HG03342 (cell line): ENCODE data around the gene POMT2.

Experiments
- ATAC-seq: cut with Tn5 transposase; IDR thresholded peaks from one replicate; pipeline ENCODE4 v1.9.1; 2021; ENCODE audit warnings: mild to moderate bottlenecking, moderate library complexity; ENCODE audit not compliant: unreplicated experiment

The POMT2 gene

DNA sequence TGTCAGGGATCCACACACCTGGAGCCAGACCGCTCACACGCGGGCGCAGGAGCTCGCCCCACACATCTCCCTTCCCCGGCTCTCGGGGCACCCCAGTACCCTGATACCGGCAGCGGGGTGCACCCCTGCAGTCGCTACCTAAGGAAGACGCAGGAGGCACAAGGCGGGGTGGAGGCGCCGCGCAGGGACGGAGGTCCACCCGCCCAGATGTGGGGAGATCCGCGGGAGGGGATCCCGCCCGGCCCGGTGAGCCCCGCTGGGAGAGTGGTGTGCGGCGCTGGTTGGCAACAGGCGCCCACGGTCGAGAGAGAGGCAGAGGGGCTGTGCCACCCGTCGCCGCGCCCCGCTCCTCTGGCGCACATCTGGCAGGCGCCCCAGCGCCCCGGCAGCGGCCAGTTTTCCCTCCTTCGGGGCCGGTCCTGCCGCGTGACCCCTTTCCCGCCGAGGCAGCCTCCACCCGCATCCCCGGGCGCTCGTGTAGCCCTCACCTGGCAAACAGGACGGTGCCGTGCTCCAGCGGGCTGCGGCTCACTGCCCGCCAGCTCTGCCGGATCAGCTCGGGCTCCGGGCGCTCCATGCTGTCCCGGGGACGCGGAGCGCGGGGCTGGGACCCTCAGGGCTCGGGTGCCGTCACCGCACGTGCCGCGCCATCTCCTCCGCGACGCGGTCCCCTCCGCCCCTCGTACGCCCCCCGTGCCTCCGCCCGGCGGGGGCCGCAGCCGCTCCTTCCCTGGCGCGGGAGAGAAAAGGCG is 50.1 kb downstream of the POMT2 start:
- ATAC-seq, result no peak

DNA sequence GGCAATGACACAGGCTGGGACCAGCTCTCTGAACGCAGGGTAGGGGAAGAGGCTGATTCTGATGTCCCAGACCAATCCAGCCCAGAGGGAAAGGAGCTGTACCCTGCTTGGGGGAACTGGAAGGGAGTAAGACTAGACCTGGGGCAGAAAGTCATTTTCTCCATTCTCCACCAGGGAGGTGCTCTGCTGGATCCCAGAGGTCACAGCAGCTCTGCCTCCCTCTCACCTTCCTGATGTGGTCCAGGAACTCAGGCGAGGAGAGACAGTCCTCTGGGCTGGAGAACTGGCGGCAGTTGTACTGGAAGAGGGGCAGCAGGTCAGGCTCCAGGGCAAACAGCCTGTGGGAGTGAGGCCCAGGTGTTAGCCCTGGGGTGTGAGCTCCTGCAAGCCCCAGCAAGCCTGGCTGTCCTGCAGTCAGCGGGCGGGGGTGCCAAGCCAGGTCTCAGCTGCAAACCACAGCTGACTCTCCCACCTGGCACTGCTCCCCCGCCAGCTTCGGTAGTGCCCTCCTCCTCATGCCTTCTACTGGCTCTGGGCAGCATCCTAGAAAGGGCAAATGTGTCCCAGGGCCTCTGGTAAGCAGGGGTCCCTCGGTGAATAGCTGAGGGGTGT is 51.6 kb downstream of the POMT2 start:
- ATAC-seq, result no peak

DNA sequence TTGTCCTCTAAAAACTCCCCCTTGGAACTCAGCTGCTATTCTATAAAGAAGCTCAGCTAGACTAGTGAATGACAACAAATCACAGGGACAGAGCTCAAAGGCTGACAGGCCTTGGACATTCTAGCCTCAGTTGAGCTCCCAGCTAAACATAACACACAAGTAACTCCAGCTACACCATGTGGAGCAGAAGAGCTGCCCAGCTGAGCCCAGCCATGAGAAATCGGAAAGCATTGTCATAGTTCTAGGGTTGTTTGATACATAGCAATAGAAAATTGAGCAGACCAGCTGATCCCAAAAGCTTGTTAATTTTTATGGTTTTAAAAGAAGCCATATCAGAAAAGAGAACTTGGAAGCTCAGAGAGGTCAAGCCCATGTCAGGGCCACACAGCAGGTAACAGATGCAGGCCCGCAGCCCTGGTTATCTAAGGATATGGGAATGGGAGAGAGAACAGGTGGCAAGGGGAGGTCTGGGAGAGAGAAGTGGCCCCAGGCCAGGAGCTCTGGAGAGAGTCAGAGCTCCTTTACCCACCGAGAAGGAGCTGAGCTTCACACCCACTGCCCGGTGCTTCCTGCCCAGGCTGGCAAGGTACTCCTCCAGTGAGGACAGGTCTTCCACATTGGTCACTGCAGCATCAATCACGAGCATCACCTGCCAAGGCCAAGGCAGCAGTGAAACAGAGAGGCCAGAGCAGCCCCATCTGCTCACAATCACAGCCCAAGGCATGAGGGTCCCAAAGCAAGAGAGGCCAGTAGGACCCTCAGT is 52.6 kb downstream of the POMT2 start:
- no peak for ATAC-seq

DNA sequence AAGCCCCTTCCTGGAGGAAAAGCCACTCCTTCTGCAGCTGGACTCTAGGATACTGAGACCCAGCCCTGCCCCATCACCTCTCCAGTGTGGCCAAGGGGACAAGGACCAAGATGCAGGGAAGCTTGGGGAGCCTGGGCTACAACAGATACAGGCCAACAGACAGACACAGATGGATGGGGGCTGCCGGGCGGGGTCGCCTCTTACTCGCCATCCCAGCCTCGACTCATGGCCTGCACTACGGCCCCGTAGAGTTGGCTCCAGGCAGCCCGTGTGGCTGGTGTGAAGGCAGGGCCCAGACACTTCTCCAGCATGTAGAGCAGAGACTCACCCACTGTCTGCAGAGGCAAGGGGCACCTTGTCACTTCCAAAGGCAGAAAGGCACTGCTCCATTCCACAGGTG is 54.3 kb downstream of the POMT2 start:
- no peak for ATAC-seq

DNA sequence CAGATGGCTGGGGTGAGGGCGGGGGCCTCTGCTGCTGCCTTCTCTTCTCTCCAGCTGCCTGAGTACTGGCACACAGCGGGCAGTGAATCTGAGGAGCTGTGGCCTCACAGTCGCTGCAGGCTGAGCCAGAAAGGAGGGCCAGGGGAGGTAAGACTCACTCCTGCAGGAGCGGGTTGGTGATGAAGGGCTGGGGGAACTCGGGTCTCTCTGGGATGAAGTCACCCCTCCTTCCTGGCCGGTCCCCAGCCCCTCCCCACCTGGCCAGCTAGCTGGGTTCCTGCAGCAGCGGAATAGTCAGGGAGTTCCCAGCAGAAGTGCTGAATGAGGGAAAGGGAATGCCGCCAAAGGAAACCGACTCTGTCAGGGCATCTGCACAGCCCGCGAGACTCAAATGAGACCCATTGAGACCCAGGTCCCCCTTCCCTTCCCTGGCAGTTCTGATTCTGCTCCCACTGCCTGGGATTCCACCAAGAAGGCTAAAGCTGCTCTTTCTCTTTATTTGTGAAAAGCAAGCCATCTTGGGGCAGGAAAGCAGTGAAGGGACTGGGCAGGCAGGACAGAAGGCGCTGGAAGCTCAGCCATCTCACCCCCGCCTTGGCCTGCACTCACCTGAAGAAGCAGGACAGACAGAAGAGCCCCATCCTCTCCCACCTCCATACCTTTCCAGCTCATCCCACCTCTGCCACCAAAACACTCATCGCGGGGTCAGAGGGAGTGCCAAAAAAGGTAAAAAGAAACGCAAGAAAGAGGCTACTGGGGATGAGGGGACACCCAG is 54.9 kb downstream of the POMT2 start:
- no peak for ATAC-seq

- no peak for ATAC-seq
These were observed 55.5 kb downstream of the POMT2 start for GRCh38 chr14:77265187-77265515.

DNA sequence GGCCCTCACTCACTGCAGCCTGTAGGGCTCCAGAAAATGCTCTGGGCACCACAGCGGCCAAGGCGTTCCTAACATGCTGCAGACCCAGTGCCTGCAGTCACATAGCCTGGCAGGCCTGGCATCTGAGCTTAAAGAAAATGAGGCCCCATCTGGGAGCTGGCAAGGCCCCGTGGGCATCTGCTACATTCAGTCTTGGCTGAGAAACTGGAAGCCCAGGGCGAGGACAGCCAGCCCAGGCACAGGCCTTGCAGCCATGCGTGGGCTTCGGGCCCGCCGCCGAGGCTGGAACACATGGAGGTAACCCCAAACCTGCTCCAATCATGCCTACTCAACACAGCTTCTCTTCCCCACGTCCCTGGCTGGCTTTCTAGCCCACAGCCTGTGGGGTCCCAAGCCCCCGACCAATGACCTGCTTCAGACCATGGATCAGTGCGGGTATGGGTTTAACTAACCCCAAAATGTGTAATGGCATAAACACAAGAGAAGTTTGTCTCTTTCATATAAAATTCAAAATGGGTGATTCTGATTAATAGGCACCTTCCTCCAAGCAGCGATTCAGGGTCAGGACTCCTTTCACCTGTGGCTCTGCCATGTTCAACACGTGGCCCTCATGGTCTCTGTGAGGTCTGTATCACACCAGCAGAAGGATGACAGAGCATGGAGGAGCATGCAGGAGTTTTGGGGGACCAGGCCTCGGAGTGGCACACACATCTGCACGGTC is 56.1 kb downstream of the POMT2 start:
- ATAC-seq, result no peak

DNA sequence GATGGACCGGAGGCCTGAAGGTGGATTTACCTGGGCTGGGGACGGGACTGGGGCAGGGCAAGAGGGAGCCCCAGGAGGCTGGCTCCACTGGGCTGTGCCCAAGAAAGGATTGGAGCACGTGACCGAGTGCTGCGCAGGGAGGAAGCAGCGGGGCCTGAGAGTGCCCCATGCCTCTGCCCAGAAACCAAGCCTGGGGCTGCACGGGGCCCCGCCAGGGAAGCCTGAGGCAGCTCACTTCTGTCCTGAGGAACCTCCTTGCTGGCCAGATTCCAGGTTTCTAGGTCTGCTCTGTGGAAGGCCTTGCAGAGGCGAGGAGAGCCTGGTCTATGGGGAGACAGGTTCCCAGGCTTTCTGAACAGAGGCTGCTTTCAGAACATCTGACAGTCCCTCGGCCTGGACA is 60.1 kb downstream of the POMT2 start:
- ATAC-seq, result no peak

- no peak for ATAC-seq
These were observed 60.5 kb downstream of the POMT2 start for GRCh38 chr14:77260199-77260598.

DNA sequence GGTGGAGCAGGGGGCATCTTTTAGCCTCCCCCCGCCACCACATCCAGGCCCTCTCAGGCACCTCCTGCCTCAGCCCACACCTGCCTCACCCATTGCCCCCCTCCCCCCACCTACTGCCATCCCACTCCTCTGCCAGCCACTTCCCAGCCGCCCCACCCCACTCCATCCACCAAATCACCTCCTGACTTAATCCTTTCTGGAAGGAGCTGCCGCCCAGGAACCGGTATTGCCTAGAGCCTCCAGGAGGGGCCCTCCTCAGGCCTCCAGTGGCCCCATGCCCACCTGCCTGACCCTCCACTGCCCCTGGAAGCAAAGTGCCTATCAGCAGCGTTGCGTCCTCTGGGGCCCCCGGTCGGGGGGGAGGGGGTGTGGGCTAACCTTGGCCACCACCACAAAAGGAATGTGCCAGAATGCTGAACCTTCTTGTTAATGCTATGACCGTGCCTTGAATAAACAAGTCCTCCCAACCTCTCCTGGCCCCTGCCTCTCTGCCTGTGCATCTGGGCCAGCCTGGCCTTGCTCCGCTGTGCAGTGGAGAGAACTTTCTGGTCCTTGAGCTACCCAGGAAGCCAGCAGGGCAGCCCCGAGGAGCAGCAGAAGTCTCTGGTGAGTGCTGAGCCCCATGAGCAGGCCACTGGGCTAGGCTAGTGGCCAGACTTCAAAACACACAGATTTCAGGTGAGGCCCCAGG is 61.5 kb downstream of the POMT2 start:
- no peak for ATAC-seq

DNA sequence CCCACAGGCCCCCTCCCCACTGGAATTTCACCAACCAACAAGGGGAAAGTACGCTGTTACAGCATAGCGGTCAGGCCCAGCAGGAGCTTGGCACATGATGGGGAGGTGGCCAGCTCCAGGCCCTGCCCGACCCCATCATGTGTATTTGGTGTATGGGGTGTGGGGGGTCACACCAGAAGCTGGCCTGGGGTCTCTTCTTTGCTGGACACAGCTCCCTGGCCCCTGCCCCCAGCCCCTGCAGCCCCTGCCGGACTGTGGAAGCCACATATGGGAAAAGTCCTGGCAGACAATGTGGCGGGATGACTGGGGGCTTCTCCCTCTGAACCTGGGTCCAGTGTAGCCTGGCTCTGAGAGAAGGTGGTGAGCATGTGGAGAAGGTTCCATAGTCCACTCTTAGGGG is 62.1 kb downstream of the POMT2 start:
- ATAC-seq, result no peak

- no peak for ATAC-seq
These were observed 63.0 kb downstream of the POMT2 start for GRCh38 chr14:77257700-77258099.

- no peak for ATAC-seq
These were observed 64.0 kb downstream of the POMT2 start for GRCh38 chr14:77256694-77257093.

DNA sequence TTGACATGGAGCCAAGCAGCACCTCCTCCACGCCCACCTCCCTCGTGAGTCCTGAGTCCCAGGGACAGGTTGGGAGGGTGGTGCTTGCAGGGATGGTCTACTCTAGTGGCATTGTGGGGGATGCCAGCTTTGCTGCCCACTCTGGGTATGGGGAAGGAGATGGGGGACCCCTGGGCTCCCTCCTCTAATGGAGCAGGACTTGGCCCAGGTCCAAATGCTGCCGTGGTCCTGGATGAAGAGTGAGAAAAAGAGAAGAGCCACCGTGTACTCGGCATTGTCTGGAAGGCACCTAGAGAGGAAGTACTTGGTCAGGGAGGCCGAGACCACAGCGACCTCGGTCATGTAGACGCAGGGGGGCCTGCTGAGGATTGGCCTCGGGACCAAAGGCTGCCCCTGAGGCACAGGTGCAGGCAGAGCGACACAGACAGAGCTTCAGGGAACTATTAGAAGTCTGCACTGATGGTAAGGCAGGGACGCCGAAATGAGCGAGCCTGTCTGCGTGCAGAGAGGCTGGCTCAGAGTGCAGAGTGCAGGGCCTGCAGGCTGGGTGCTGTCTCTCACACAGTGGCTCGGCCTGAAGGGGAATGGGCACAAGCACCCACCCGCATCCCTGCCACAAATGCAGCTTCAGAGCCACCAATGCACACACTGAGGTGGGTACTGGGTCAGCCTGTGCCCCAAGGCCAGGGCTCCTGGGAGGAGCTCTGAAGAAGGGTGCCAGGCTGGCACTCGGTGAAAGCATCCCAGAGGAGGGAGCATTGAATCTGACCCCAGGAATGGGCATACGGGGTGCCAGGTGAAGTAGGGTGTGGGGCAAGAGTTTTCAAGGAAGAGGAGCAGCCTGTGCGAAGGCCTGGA is 67.1 kb downstream of the POMT2 start:
- ATAC-seq, result no peak

DNA sequence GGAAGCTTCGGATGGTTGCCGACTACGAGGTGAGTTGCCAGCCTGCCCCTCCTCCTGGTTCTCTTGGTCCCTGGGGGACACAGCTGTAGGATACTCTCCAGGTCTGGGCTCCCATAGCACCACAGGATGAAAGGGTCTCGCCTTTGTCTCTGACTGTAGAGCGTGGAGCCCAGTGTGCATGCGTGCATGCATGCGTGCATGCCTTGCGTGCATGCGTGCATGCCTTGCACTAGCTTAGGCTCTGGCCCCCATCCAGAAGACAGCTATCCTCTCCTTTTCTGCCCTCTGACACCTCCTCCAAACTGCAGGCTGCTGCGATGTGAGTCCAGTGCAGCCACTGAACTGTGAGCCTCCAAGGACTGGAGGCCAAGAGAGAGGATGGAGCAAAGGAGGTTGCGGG is 68.8 kb downstream of the POMT2 start:
- ATAC-seq, result no peak

DNA sequence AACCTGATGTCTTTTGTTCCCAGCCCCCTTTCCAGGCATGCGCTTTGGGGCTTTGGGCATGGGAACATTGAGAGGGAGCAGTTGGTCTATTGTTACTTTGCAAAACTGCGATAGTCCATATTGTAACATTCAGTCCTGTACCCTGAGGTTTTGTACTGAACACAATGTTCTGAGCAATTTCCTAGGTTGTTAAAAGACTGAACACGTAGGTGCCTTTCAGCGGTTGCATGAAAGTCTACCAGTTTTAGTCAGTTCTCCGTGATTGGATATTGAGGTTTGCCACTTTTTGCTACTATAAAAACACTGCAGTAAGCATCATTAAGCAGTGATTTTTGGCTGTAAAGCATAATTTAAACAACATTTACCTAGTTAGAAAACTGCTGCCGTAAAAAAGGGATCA is 69.8 kb downstream of the POMT2 start:
- ATAC-seq, result no peak

GRCh38 chr14:77249286-77249685 is 71.4 kb downstream of the POMT2 start:
- no peak for ATAC-seq

DNA sequence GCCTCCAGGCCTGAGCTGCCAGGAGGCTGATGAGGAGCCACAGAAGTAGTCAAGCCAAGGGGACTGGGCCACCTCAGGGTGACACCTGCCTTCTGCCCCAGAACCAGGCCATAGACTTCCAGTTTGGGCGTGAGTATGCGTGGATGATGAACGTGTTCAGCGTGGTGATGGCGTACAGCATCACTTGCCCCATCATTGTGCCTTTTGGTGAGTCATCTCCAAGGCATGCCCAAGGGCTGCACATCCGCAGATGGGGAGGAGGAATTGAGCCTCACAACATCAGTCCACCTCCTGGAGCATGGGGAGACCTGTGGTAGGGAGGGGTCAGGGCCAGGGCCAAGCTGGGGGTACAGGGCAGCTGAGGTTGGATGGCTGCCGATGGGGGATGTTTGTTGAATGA is 72.0 kb downstream of the POMT2 start:
- ATAC-seq, result no peak

DNA sequence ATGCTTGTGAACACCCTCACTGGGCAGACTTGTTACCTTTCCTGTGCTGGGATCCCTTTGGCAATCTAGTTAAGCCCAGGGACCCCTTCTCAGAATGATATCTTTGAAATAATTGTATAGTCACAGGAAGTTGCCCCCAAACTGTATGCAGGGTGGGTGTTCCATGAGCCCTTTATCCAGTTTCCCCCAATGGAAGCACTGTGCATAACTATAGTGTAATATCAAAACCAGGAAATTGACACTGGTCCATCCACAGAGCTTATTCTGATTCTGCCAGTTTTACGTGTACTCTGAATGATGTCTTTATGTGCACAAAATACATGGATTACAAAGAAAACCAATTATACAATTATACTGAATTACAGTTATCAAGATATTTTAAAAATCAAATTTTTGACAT is 73.9 kb downstream of the POMT2 start:
- no peak for ATAC-seq
